Activated T-cell treated with anti-CD3 and anti-CD28 coated beads, Interleukin-2, amount 50 U/mL, for 72 hours (primary cell): ENCODE data around the gene SUGCT. TPM values are rescaled to one million over a fixed set of nuclear protein-coding genes. Genes with fewer than 3 reads are reported as not detected.

Source experiments
- ATAC-seq, 2 donors: fragments of 150-1000 bp; cut with Tn5 transposase; replicated peaks in 1 of 2; 2 replicates each; pipeline ENCODE4 v1.10.0; 2021; ENCODE audit warnings: moderate library complexity in 2 of 2, mild to moderate bottlenecking in 1 of 2
- DNase-seq, 2 donors: peaks; one replicate each; pipeline ENCODE4 v3.0.0; 2021 to 2022; ENCODE audit warnings: mixed read lengths in 1 of 2
- H3K27ac Mint-ChIP-seq: one replicate; pipeline ENCODE4 v1.8.0; 2022; ENCODE audit warnings: mild to moderate bottlenecking, moderate library complexity, mixed read lengths
- H3K27me3 Mint-ChIP-seq: one replicate; pipeline ENCODE4 v1.8.0; 2022; ENCODE audit warnings: low read depth, mixed read lengths
- H3K36me3 Mint-ChIP-seq, 2 donors: one replicate each; pipeline ENCODE4 v1.8.0; 2022; ENCODE audit warnings: mixed read lengths in 2 of 2, mild to moderate bottlenecking in 1 of 2; ENCODE audit not compliant: insufficient read depth in 2 of 2
- H3K4me1 Mint-ChIP-seq: one replicate; pipeline ENCODE4 v1.8.0; 2022; ENCODE audit warnings: low read depth, mixed read lengths
- H3K4me3 Mint-ChIP-seq, 2 donors: one replicate each; pipeline ENCODE4 v1.8.0; 2022; ENCODE audit warnings: mild to moderate bottlenecking in 2 of 2, mixed read lengths in 2 of 2, moderate library complexity in 2 of 2
- H3K9me3 Mint-ChIP-seq, 2 donors: one replicate each; pipeline ENCODE4 v1.8.0; 2022; ENCODE audit warnings: mixed read lengths in 2 of 2
- total RNA-seq, 2 donors: library from RNA; stranded (reverse); gene quantifications; one replicate each; pipeline ENCODE4 v1.2.3, GENCODE V29; 2022

SUGCT gene
- total RNA-seq, 2 donors from 2014 or later = 1.5 to 1.6 TPM

DNA sequence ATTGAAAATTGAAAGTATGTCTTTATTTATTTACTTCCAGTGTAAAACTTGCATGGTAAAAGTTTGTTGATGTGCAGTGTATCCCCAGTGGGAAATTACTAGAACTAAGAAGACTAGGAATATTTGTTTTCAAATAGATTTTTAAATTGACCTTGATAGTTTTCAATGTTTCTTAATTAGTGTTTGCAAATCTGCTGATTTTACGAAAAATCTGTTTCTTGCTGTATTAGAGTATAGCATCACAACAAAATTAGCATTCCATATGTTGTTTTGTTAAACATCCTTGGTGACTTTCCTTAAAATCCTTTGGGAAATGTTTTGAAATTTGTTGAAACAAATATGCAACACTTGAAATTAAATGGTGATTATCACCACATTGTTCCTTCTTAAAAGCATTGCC lies 425.9 kb downstream of the SUGCT start:
- Mint-ChIP-seq H3K4me3 (no peak overlapping the region), H3K27ac (no peak overlapping the region), H3K4me1 (no peaks in the 10 kb centered on the region), H3K36me3 (peaks cover 0 to 1% of the 10 kb centered on the region in 2 donors), H3K9me3 (peaks cover 0 to 9% of the 10 kb centered on the region in 2 donors), H3K27me3 (no peaks in the 10 kb centered on the region)
- DNase-seq = no peak
- ATAC-seq = no peak

- Mint-ChIP-seq H3K36me3 (no peaks in the 10 kb centered on the region), H3K4me1 (peaks cover 4% of the 10 kb centered on the region), H3K27me3 (no peaks in the 10 kb centered on the region), H3K27ac (no peak overlapping the region), H3K4me3 (no peak overlapping the region), H3K9me3 (peaks cover 0 to 6% of the 10 kb centered on the region in 2 donors)
- ATAC-seq (no peak), DNase-seq (no peak)
Observed at GRCh38 chr7:40566879-40567278, 432.1 kb downstream of the SUGCT start.

- ATAC-seq (no peak), DNase-seq (no peak)
- no peaks in the 10 kb centered on the region for H3K27me3 Mint-ChIP-seq
- H3K9me3 Mint-ChIP-seq = no peaks in the 10 kb centered on the region
- no peak overlapping the region for H3K27ac Mint-ChIP-seq
- H3K4me3 Mint-ChIP-seq = no peak overlapping the region
- H3K4me1 Mint-ChIP-seq = peaks cover 4% of the 10 kb centered on the region
- H3K36me3 Mint-ChIP-seq = no peaks in the 10 kb centered on the region
Observed at GRCh38 chr7:40569326-40569725, 434.5 kb downstream of the SUGCT start.

DNA sequence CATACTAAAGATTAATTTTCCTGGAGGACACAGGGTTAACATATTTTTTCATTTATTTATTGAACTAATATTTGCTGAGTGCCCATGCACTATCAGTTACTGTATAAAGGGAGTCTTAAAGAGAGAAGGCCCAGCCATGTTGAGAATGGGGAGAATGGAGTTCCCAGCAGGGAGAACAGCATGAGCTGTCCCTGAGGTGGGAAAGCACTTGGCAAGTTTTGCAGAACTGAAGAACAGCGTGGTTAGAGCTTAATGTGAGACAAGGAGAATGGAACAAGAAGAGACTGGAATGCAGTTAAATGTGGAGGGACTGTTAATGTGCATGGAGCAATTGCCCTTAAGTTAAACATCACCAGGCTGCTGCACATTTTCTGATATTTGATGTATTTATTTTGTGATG lies 435.4 kb downstream of the SUGCT start:
- DNase-seq = no peak
- Mint-ChIP-seq H3K9me3 (no peaks in the 10 kb centered on the region), H3K4me3 (no peak overlapping the region), H3K27me3 (no peaks in the 10 kb centered on the region), H3K4me1 (peaks cover 4% of the 10 kb centered on the region), H3K27ac (no peak overlapping the region), H3K36me3 (no peaks in the 10 kb centered on the region)
- no peak for ATAC-seq

DNA sequence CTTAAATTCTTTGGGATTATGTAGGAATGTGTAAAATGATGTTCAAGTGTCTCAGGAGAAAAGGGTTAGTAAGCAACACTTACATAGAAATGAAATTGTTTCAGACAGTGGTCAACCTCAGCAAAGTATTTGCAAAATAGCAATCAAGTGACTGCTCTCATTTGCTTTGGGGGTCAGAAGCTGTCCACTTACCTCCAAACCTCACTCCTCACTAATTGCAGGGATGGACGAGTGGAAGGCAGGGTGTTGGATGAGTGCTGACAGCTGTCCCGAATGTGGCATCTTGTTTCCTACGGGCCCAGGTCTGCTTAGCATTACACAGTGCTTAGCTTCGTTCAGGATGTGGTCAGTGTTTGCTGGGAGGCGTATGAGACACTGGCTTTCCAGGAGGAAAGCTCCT lies 437.0 kb downstream of the SUGCT start:
- Mint-ChIP-seq H3K9me3 (no peaks in the 10 kb centered on the region), H3K4me3 (no peak overlapping the region), H3K27me3 (no peaks in the 10 kb centered on the region), H3K36me3 (no peaks in the 10 kb centered on the region), H3K4me1 (peaks cover 4% of the 10 kb centered on the region), H3K27ac (no peak overlapping the region)
- DNase-seq (no peak), ATAC-seq (no peak)

DNA sequence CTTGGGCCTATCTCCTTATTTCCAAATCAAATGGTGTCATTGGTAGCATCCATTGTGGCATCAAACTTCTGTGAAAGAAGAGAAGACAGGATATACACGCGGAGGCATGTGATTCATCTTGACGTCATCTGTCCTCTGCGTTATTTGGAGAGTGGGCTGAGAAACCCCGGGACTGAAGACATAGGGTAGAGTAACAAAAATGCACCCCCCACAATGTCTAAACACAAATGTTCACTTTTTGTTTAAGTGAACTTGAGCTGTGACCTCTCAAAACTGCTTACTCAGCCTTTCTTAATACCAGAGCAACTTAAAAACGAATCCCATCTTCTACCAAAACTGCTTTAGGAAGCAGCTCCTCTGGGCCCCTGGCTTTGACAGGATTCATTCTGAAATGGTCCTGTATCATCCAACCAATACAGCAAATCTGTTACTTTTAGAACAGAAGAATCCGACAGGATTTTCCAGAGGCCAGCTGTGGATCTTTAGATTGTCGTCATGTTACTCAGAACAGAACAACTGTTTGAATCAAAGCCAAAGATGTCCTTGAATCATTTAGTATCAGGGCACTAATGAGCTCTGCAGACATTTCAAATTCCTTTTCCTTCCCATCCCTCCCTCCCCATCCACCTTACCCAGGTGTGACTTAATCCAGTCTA lies 438.1 kb downstream of the SUGCT start:
- H3K4me3 Mint-ChIP-seq = no peak overlapping the region
- H3K27ac Mint-ChIP-seq = no peak overlapping the region
- DNase-seq (no peak), ATAC-seq (no peak)
- H3K4me1 Mint-ChIP-seq = no peaks in the 10 kb centered on the region
- no peaks in the 10 kb centered on the region for H3K27me3 Mint-ChIP-seq
- H3K9me3 Mint-ChIP-seq = no peaks in the 10 kb centered on the region
- no peaks in the 10 kb centered on the region for H3K36me3 Mint-ChIP-seq

DNA sequence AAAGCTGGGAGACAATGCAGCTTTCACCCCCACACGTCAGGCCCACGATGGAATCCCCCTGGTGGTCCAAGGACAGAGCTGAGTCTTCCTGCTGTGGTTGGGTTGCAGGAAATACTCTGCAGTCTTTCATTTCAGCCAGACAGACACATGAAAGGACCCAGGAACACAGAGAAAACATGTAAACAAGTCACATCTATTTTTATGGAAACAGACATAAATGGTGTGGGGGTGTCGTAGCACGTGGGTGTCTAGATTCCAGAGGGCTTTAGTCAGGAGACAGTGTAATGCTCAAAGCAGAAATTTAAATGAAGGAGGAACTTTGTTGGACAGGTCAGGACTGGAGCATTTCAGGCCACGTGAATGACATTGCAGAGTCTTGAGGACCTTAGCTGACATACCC lies 444.6 kb downstream of the SUGCT start:
- no peak overlapping the region for H3K27ac Mint-ChIP-seq
- no peaks in the 10 kb centered on the region for H3K36me3 Mint-ChIP-seq
- no peak for DNase-seq
- H3K4me1 Mint-ChIP-seq = no peaks in the 10 kb centered on the region
- H3K4me3 Mint-ChIP-seq = no peak overlapping the region
- no peak for ATAC-seq
- no peaks in the 10 kb centered on the region for H3K27me3 Mint-ChIP-seq
- no peaks in the 10 kb centered on the region for H3K9me3 Mint-ChIP-seq

- ATAC-seq = no peak
- no peaks in the 10 kb centered on the region for H3K27me3 Mint-ChIP-seq
- no peaks in the 10 kb centered on the region for H3K9me3 Mint-ChIP-seq
- no peak for DNase-seq
- no peaks in the 10 kb centered on the region for H3K36me3 Mint-ChIP-seq
- H3K27ac Mint-ChIP-seq = no peak overlapping the region
- no peaks in the 10 kb centered on the region for H3K4me1 Mint-ChIP-seq
- no peak overlapping the region for H3K4me3 Mint-ChIP-seq
Observed at GRCh38 chr7:40580776-40581175, 446.0 kb downstream of the SUGCT start.

GRCh38 chr7:40582539-40582938 lies 447.7 kb downstream of the SUGCT start:
- Mint-ChIP-seq H3K9me3 (peaks cover 0 to 2% of the 10 kb centered on the region in 2 donors), H3K4me3 (no peak overlapping the region), H3K36me3 (no peaks in the 10 kb centered on the region), H3K27ac (no peak overlapping the region), H3K4me1 (no peaks in the 10 kb centered on the region), H3K27me3 (no peaks in the 10 kb centered on the region)
- ATAC-seq (no peak), DNase-seq (no peak)

DNA sequence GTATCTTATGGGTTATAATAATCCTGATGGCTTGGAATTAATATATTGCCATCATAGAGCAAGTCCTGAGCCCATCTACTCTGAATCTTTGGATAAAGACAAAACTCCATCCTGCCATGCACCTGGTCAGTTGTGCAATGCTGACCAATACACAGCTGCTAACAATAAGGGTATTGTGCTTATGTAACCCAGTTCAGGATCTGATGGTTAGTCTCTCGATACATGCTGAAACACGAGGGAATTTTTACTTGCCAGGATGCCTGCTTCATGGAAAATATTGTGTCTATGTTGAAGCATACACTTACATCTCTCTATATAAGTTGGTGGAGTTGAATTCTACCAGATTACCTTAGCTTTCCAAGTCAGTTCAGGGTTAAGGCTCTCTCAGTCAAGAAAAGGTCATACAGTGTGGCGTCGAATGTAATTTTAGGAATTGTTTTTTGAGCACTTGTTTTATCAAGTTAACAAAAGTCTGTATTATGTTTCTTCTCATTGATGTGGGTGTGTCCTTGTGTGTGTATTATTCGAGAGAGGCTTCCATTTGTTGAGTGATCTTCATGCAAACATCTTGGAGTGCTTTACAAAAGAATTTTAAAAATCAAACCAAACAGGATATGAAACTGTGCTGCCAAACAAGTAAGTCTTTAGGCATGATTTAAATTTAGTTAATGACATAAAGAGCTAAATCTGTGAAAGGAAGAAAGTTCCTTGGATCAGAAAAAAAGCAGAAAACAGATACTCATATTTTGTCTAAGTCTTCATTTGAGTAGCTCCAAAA lies 449.1 kb downstream of the SUGCT start:
- Mint-ChIP-seq H3K9me3 (peaks cover 0 to 2% of the 10 kb centered on the region in 2 donors), H3K36me3 (no peaks in the 10 kb centered on the region), H3K27me3 (no peaks in the 10 kb centered on the region), H3K27ac (no peak overlapping the region), H3K4me3 (no peak overlapping the region), H3K4me1 (no peaks in the 10 kb centered on the region)
- ATAC-seq (no peak), DNase-seq (no peak)

DNA sequence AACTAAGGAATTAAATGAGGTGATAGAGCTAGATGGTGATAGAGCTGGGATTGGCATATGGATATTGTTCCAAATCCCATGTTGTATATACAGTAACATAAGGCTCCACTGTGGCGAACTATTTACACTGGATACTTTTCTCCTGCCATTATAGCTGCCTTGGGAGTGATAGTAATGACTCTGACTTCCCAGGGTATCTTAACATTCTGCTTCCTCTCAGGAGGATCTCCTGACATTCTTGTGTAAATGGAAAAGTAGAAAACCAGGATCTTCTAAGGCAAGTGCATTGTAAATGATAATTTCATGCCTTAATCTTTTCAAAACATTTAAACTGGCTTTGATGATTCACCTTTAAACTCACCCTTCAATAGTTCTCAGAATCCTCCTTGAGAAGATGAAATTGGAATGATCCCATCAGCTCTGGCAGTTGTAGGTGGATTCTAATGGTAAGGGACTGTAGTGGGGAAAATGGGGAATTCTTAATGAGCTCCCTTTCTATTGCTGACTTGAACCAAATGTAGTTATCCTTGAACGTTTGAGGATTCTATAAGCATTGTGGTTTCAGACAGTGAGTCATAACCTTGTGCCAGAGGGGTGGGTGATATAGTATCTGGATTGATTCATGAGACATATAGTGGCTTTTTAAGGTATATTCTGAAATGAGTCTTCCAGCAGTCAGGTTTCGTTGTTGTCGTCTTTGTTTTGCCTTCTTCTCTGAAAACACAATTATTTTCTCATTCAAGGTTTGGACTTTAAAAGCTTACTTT lies 450.0 kb downstream of the SUGCT start:
- DNase-seq (no peak), ATAC-seq (peak in 1 of 2 donors; percentile 40)
- H3K9me3 Mint-ChIP-seq = peaks cover 0 to 2% of the 10 kb centered on the region in 2 donors
- H3K4me1 Mint-ChIP-seq = no peaks in the 10 kb centered on the region
- no peaks in the 10 kb centered on the region for H3K27me3 Mint-ChIP-seq
- no peak overlapping the region for H3K27ac Mint-ChIP-seq
- no peak overlapping the region for H3K4me3 Mint-ChIP-seq
- H3K36me3 Mint-ChIP-seq = no peaks in the 10 kb centered on the region

- ATAC-seq (no peak), DNase-seq (no peak)
- Mint-ChIP-seq H3K27ac (no peak overlapping the region), H3K4me1 (no peaks in the 10 kb centered on the region), H3K9me3 (peaks cover 0 to 3% of the 10 kb centered on the region in 2 donors), H3K36me3 (no peaks in the 10 kb centered on the region), H3K4me3 (no peak overlapping the region), H3K27me3 (no peaks in the 10 kb centered on the region)
Observed at GRCh38 chr7:40586197-40586596, 451.4 kb downstream of the SUGCT start.

DNA sequence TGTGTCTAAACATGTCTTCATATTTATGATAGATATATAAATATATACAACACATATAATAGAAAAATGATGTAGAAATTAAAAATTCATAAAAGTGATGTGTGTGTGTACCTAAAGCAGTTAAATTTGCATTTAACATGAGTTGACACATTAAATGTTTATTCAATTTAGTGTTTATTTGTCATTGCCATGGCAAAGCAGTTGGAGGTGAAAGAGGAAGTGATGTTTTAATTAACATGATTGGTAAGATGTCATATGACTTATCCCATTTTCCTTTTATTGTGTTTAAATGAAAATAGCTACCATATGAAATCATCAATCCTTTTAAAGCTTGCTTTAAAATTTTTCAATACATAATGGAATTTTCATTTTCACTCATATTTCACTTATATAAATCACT lies 452.6 kb downstream of the SUGCT start:
- H3K4me3 Mint-ChIP-seq = no peak overlapping the region
- no peaks in the 10 kb centered on the region for H3K36me3 Mint-ChIP-seq
- ATAC-seq (no peak), DNase-seq (no peak)
- H3K4me1 Mint-ChIP-seq = no peaks in the 10 kb centered on the region
- no peak overlapping the region for H3K27ac Mint-ChIP-seq
- H3K27me3 Mint-ChIP-seq = no peaks in the 10 kb centered on the region
- peaks cover 0 to 3% of the 10 kb centered on the region in 2 donors for H3K9me3 Mint-ChIP-seq
